Tibial nerve (tissue), 4 donors: Measurements from ENCODE around the gene KCNMA1.

ENCODE experiments used
- EP300 ChIP-seq, 2 donors: sonication (generic); formaldehyde crosslinking; IDR thresholded peaks; one replicate each; pipeline ENCODE4 v1.6.1; 2017; ENCODE audit warnings: antibody characterized with exemption in 2 of 2, mild to moderate bottlenecking in 1 of 2
- POLR2A ChIP-seq, 2 donors: fragments of 450-650 bp; IDR thresholded peaks; one replicate each; pipeline ENCODE4 v1.6.1; 2017; ENCODE audit warnings: antibody characterized with exemption in 2 of 2, mild to moderate bottlenecking in 2 of 2, moderate library complexity in 2 of 2
- TF ChIP-seq, protein P1 (sequence below), 5 experiments: fragments of 200-600 bp in 3 of 5; fragments of 450-650 bp in 2 of 5; sonication (generic) in 3 of 5; IDR thresholded peaks; one replicate each; pipeline ENCODE4 v1.5.1; 2016 to 2019; ENCODE audit warnings: antibody characterized with exemption in 5 of 5, mild to moderate bottlenecking in 3 of 5, moderate library complexity in 2 of 5

DNA sequence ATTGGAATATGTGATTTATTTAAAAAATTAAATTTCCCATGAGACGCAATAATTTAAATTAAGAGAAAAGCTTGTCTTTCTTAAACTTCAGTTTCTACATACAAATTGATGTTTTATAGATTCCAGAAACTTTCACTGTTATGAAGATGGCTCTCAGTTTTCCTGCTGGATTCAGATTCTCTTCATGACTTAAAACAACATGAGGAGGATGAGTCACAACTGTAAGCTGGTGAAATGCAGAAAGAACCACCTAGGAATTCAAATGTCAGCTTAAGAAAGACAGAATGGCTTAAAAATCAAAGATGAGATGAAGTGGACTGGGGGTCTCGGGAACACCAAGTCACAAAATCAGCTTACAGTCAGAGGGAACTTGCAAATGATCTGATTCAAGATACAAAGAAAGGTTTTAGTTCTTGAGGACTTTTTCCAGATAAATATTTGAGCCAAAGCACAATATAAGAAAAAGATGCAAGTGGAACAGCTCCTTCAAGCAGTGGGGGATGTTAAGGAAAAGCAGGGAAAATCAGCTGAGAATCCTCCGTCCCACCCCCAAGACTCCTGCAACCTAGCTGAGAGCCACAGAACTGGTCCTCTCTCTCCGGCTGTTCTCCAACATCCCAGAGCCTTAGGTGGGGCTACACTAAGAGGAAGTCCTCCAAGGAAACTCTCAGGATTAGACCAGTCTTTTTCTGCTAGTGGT lies 279.8 kb downstream of the KCNMA1 start:
- TF ChIP-seq, protein P1, sequence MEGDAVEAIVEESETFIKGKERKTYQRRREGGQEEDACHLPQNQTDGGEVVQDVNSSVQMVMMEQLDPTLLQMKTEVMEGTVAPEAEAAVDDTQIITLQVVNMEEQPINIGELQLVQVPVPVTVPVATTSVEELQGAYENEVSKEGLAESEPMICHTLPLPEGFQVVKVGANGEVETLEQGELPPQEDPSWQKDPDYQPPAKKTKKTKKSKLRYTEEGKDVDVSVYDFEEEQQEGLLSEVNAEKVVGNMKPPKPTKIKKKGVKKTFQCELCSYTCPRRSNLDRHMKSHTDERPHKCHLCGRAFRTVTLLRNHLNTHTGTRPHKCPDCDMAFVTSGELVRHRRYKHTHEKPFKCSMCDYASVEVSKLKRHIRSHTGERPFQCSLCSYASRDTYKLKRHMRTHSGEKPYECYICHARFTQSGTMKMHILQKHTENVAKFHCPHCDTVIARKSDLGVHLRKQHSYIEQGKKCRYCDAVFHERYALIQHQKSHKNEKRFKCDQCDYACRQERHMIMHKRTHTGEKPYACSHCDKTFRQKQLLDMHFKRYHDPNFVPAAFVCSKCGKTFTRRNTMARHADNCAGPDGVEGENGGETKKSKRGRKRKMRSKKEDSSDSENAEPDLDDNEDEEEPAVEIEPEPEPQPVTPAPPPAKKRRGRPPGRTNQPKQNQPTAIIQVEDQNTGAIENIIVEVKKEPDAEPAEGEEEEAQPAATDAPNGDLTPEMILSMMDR (IDR thresholded peaks at IDR 0.05) = no peak
- no peak for TF ChIP-seq EP300 (IDR thresholded peaks at IDR 0.05)
- TF ChIP-seq POLR2A (IDR thresholded peaks at IDR 0.05) = no peak
